Activated T-cell treated with anti-CD3 and anti-CD28 coated beads, Interleukin-2, amount 50 U/mL, for 1 hour (primary cell): Measurements from ENCODE around the gene RNF7.
"Not testable (repeated sequence)": the region's sequence is repeated elsewhere in the genome, so short reads cannot be mapped to it uniquely, and the experiment has no call there.

ENCODE experiments used
- DNase-seq: peaks from one replicate; pipeline ENCODE4 v3.0.0-alpha.2; 2020

RNF7 gene

GRCh38 chr3:141735770-141736465 is 2.2 kb upstream of the RNF7 start:
- DNase-seq, result no peak

- DNase-seq, result no peak
Observed at GRCh38 chr3:141737093-141737492, 1.0 kb upstream of the RNF7 start.

- no peak for DNase-seq
Observed at GRCh38 chr3:141737678-141738021, 448 bp upstream of the RNF7 start.

GRCh38 chr3:141738891-141739363 is 829 bp downstream of the RNF7 start:
- no peak for DNase-seq

- no peak for DNase-seq
Observed at GRCh38 chr3:141739731-141740130, 1.6 kb downstream of the RNF7 start.

GRCh38 chr3:141740349-141740748 is 2.3 kb downstream of the RNF7 start:
- DNase-seq, result no peak

- DNase-seq, result no peak
Observed at GRCh38 chr3:141743305-141743704, 5.2 kb downstream of the RNF7 start.

- DNase-seq, result no peak
Observed at GRCh38 chr3:141746962-141747361, 8.9 kb downstream of the RNF7 start.

GRCh38 chr3:141753399-141753798 is 15.3 kb downstream of the RNF7 start:
- DNase-seq, result no peak

- no peak for DNase-seq
Observed at GRCh38 chr3:141754032-141754431, 15.9 kb downstream of the RNF7 start.

GRCh38 chr3:141762552-141762951 is 24.5 kb downstream of the RNF7 start:
- not testable (repeated sequence) for DNase-seq

GRCh38 chr3:141763088-141763750 is 25.1 kb downstream of the RNF7 start, which contains the start of gene GRK7:
Gene GRK7, plus strand, starts transcription at chr3:141763408. Its CDS starts 14,877 bp downstream, at chr3:141778285.
- no peak for DNase-seq

- DNase-seq, result no peak
Observed at GRCh38 chr3:141764045-141764444, 25.9 kb downstream of the RNF7 start.

- DNase-seq, result no peak
Observed at GRCh38 chr3:141764465-141764864, 26.4 kb downstream of the RNF7 start.

- DNase-seq, result no peak
Observed at GRCh38 chr3:141764986-141765385, 26.9 kb downstream of the RNF7 start.

GRCh38 chr3:141767066-141767465 is 29.0 kb downstream of the RNF7 start:
- DNase-seq, result no peak

- no peak for DNase-seq
Observed at GRCh38 chr3:141769221-141769894, 31.3 kb downstream of the RNF7 start.

GRCh38 chr3:141773676-141774075 is 35.6 kb downstream of the RNF7 start:
- DNase-seq, result no peak

GRCh38 chr3:141776376-141776775 is 38.3 kb downstream of the RNF7 start:
- DNase-seq, result no peak

- DNase-seq, result no peak
Observed at GRCh38 chr3:141776885-141777284, 38.8 kb downstream of the RNF7 start.

- DNase-seq, result no peak
Observed at GRCh38 chr3:141777957-141778813, 40.1 kb downstream of the RNF7 start.

- no peak for DNase-seq
Observed at GRCh38 chr3:141779667-141780066, 41.6 kb downstream of the RNF7 start.

GRCh38 chr3:141782386-141782932 is 44.4 kb downstream of the RNF7 start:
- DNase-seq, result no peak
